Liver (tissue), 3 donors: ENCODE results near the gene PDXDC1.
"Not testable (repeated sequence)": the region's sequence is repeated elsewhere in the genome, so short reads cannot be mapped to it uniquely, and the experiment has no call there.

Source experiments
- CTCF ChIP-seq: fragments of 150-350 bp; IDR thresholded peaks from 2 replicates; pipeline ENCODE4 v1.5.1; 2017; ENCODE audit warnings: improper control_type of control experiment, low read depth, low read length; ENCODE audit not compliant: missing input control
- FOXA1 ChIP-seq: IDR thresholded peaks from 2 replicates; pipeline ENCODE4 v1.6.1; 2016; ENCODE audit warnings: antibody characterized with exemption
- JUND ChIP-seq, 2 donors: IDR thresholded peaks; 2 replicates each; pipeline ENCODE4 v1.6.1; 2016; ENCODE audit warnings: antibody characterized with exemption in 2 of 2
- RAD21 ChIP-seq, 2 donors: IDR thresholded peaks; 2 replicates each; pipeline ENCODE4 v1.6.1; 2016; ENCODE audit warnings: antibody characterized with exemption in 2 of 2, mild to moderate bottlenecking in 2 of 2
- TAF1 ChIP-seq: conservative IDR thresholded peaks from 2 replicates; pipeline ENCODE4 v1.6.1; 2016; ENCODE audit warnings: antibody characterized with exemption, mild to moderate bottlenecking
- TF ChIP-seq, protein P1 (sequence below): IDR thresholded peaks from 2 replicates; pipeline ENCODE4 v1.6.1; 2016; ENCODE audit warnings: antibody characterized with exemption, mild to moderate bottlenecking
- TF ChIP-seq, protein P2 (sequence below): IDR thresholded peaks from 2 replicates; pipeline ENCODE4 v1.6.1; 2016; ENCODE audit warnings: antibody characterized with exemption
- TF ChIP-seq, protein P3 (sequence below): IDR thresholded peaks from 2 replicates; pipeline ENCODE4 v1.6.1; 2016; ENCODE audit warnings: antibody characterized with exemption
- donor health status: healthy.
- donor health status: healthy.

- TF ChIP-seq JUND (IDR thresholded peaks at IDR 0.05); RAD21 (IDR thresholded peaks at IDR 0.05); CTCF; TAF1; FOXA1: not testable (repeated sequence)
- TF ChIP-seq, protein P1, sequence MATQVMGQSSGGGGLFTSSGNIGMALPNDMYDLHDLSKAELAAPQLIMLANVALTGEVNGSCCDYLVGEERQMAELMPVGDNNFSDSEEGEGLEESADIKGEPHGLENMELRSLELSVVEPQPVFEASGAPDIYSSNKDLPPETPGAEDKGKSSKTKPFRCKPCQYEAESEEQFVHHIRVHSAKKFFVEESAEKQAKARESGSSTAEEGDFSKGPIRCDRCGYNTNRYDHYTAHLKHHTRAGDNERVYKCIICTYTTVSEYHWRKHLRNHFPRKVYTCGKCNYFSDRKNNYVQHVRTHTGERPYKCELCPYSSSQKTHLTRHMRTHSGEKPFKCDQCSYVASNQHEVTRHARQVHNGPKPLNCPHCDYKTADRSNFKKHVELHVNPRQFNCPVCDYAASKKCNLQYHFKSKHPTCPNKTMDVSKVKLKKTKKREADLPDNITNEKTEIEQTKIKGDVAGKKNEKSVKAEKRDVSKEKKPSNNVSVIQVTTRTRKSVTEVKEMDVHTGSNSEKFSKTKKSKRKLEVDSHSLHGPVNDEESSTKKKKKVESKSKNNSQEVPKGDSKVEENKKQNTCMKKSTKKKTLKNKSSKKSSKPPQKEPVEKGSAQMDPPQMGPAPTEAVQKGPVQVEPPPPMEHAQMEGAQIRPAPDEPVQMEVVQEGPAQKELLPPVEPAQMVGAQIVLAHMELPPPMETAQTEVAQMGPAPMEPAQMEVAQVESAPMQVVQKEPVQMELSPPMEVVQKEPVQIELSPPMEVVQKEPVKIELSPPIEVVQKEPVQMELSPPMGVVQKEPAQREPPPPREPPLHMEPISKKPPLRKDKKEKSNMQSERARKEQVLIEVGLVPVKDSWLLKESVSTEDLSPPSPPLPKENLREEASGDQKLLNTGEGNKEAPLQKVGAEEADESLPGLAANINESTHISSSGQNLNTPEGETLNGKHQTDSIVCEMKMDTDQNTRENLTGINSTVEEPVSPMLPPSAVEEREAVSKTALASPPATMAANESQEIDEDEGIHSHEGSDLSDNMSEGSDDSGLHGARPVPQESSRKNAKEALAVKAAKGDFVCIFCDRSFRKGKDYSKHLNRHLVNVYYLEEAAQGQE, result not testable (repeated sequence)
- TF ChIP-seq, protein P2, sequence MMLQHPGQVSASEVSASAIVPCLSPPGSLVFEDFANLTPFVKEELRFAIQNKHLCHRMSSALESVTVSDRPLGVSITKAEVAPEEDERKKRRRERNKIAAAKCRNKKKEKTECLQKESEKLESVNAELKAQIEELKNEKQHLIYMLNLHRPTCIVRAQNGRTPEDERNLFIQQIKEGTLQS, result not testable (repeated sequence)
- TF ChIP-seq, protein P3, sequence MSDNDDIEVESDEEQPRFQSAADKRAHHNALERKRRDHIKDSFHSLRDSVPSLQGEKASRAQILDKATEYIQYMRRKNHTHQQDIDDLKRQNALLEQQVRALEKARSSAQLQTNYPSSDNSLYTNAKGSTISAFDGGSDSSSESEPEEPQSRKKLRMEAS, result not testable (repeated sequence)
Observed at GRCh38 chr16:15050440-15050839, 75.6 kb downstream of the PDXDC1 start.
